Heart right ventricle (tissue), 16 donors: ENCODE measurements around the gene EIF4EBP3. TPM values are rescaled to one million over a fixed set of nuclear protein-coding genes. Genes with fewer than 3 reads are reported as not detected.
"Not testable (repeated sequence)": the region's sequence is repeated elsewhere in the genome, so short reads cannot be mapped to it uniquely, and the experiment has no call there.

Experiments used
- ATAC-seq, 8 donors: fragments of 200-7000 bp; cut with Tn5 transposase; one replicate each; pipeline ENCODE4 v1.9.1; 2020; ENCODE audit warnings: mild to moderate bottlenecking in 8 of 8, moderate library complexity in 8 of 8, moderate number of reproducible peaks in 1 of 8
- DNase-seq, 2 donors: peaks; one replicate each; pipeline ENCODE4 v3.0.0-alpha.2; 2020
- H3K27ac ChIP-seq, 10 donors: fragments of 200-600 bp; sonication (generic) in 2 of 10; one replicate each; pipeline versions ENCODE4 v1.5.0 to v1.8.0; 2020 to 2022; ENCODE audit warnings: mild to moderate bottlenecking in 3 of 10
- H3K27me3 ChIP-seq, 7 donors: fragments of 200-600 bp; one replicate each; pipeline ENCODE4 v1.8.0; 2021 to 2022; ENCODE audit warnings: mild to moderate bottlenecking in 2 of 7
- H3K36me3 ChIP-seq, 9 donors: fragments of 200-600 bp; sonication (generic) in 1 of 9; one replicate each; pipeline versions ENCODE4 v1.5.0 to v1.8.0; 2020 to 2022; ENCODE audit warnings: mild to moderate bottlenecking in 2 of 9
- H3K4me1 ChIP-seq, 9 donors: fragments of 200-600 bp; sonication (generic) in 1 of 9; one replicate each; pipeline versions ENCODE4 v1.5.0 to v1.8.0; 2020 to 2022; ENCODE audit warnings: mild to moderate bottlenecking in 4 of 9
- H3K4me3 ChIP-seq, 10 donors: fragments of 200-600 bp; sonication (generic) in 2 of 10; one replicate each; pipeline versions ENCODE4 v1.5.0 to v1.8.0; 2020 to 2022; ENCODE audit warnings: mild to moderate bottlenecking in 7 of 10, moderate library complexity in 2 of 10
- H3K9me3 ChIP-seq, 11 donors: fragments of 200-600 bp in 10 of 11; sonication (generic) in 2 of 11; one replicate each; pipeline versions ENCODE4 v1.5.0 to v1.8.0; 2013 to 2022; ENCODE audit warnings: mild to moderate bottlenecking in 2 of 11, control low read depth in 1 of 11, moderate library complexity in 1 of 11
- CTCF ChIP-seq, 9 donors: fragments of 200-600 bp; sonication (generic) in 2 of 9; IDR thresholded peaks; one replicate each; pipeline versions ENCODE4 v1.5.0 to v1.8.0; 2021 to 2022; ENCODE audit warnings: antibody characterized with exemption in 9 of 9, mild to moderate bottlenecking in 5 of 9, moderate library complexity in 1 of 9
- WGBS, 2 donors: extraction: QIAGEN DNeasy Blood & Tissue Kit; methylation state at CpG; one replicate each; pipeline ENCODE4 v1.1.7; 2013; ENCODE audit warnings: inconsistent platforms in 1 of 2; 5-methylcytosine and 5-hydroxymethylcytosine counted together
- intact Hi-C, 10 donors: fragments of 100-400 bp; cut with DNase I; formaldehyde crosslinking; loops; one replicate each; pipeline versions ENCODE4 v1.11.1 to v1.14.2; 2022
- polyA plus RNA-seq, 2 donors: library from polyadenylated mRNA; stranded (reverse); fragments of 200-250 nt; gene quantifications; one replicate each; pipeline ENCODE4 v1.2.3, GENCODE V29; 2013
- total RNA-seq, 10 donors: library from RNA; stranded (reverse); fragmentation: NEBNext Ultra II Directional in 3 of 10; extraction: Animal tissue kit (Norgen Biotek cat#: 25700) in 3 of 10; gene quantifications; one replicate each; pipeline versions ENCODE4 v1.2.1 to v1.2.4, GENCODE V29; 2021 to 2023
- donor health status: Arrhythmogenic right ventricular cardiomyopathy.
- donor health status: ischemic (EF 13 %, LVEDD 7.1; RV severe dilation, severe dysfunction).
- donor health status: healthy with polysubstance abuse.
- donor health status: DM: no; HTN: yes; CAD: no.
- donor health status: DM: no; HTN: no; CAD: no.
- donor health status: ischemic (EF 25% LVEDD 6.9; RV normal size, moderate dysfunction).
- donor health status: ischemic (EF 25% LVEDD 5.7; RV mildly dilated, moderate dysfunction).
- donor health status: healthy.
- donor health status: DM: yes; HTN: yes; CAD: no.
- donor health status: Ischemic cardiomyopathy.
- donor health status: ischemic (EF 35%, LVEDD 5.7; RV mildly dilated, moderate dysfunction).
- donor health status: nonischemic (EF 11% LVEDD 7.7; RV severe dilation, severe dysfunction).
- donor health status: DM: yes; HTN: yes; CAD: no.
- donor health status: PGD.
- donor health status: ischemic (EF 29% LVEDD 5.4; RV normal size, mild dysfunction).
- donor health status: nonischemic (EF 23%, LVEDD 6.1; RV moderate dilation, normal function).

Gene EIF4EBP3
- total and polyA plus RNA-seq, 12 donors, result 9.2 to 46.1 (median 21.5) TPM

- ATAC-seq (peak in 2 of 8 donors; percentile 28 to 30), DNase-seq (no peak)
- no peaks in the 10 kb centered on the region for H3K36me3 ChIP-seq
- H3K9me3 ChIP-seq, result no peaks in the 10 kb centered on the region
- H3K27me3 ChIP-seq, result no peaks in the 10 kb centered on the region
- 78 to 86% methylated on average over 5 of the region's 5 CpGs for WGBS, 2 donors
- no peak for TF ChIP-seq CTCF (IDR thresholded peaks at IDR 0.05)
- intact Hi-C loops, result no loop called here
- H3K4me1 ChIP-seq, result peaks cover 0 to 66% (median 22%) of the 10 kb centered on the region in 9 donors
- peak overlapping the region in 1 of 10 donors; percentile 41 for H3K4me3 ChIP-seq
- H3K27ac ChIP-seq, result peak overlapping the region in 3 of 10 donors; percentile 15 to 86 (median 35)
Measured at GRCh38 chr5:140591747-140592372, 44.4 kb downstream of the EIF4EBP3 start.

- peak overlapping the region in 3 of 10 donors; percentile 13 to 25 (median 14) for H3K4me3 ChIP-seq
- DNase-seq, H3K9me3 ChIP-seq, intact Hi-C loops, ATAC-seq, H3K36me3 ChIP-seq, H3K27me3 ChIP-seq, H3K27ac ChIP-seq: not testable (repeated sequence)
- H3K4me1 ChIP-seq, result peaks cover 0 to 64% (median 22%) of the 10 kb centered on the region in 9 donors
- WGBS, 2 donors, result 35 to 53% methylated on average over 11 to 13 of the region's 14 CpGs
Measured at GRCh38 chr5:140593070-140593469, 45.6 kb downstream of the EIF4EBP3 start.

- peaks cover 0 to 53% (median 16%) of the 10 kb centered on the region in 9 donors for H3K4me1 ChIP-seq
- WGBS, 2 donors, result 76 to 78% methylated on average over 6 of the region's 6 CpGs
- intact Hi-C loops, result no loop called here
Measured at GRCh38 chr5:140594169-140594568, 46.7 kb downstream of the EIF4EBP3 start.

GRCh38 chr5:140595538-140596300 lies 48.3 kb downstream of the EIF4EBP3 start:
- WGBS, 2 donors, result 62 to 65% methylated on average over 5 of the region's 5 CpGs
- Histone ChIP-seq H3K36me3 (no peaks in the 10 kb centered on the region), H3K4me1 (peaks cover 0 to 39% (median 16%) of the 10 kb centered on the region in 9 donors), H3K9me3 (no peaks in the 10 kb centered on the region), H3K27me3 (no peaks in the 10 kb centered on the region), H3K27ac (peak overlapping the region in 7 of 10 donors; percentile 19 to 85 (median 54)), H3K4me3 (peak overlapping the region in 1 of 10 donors; percentile 13)
- no peak for TF ChIP-seq CTCF (IDR thresholded peaks at IDR 0.05)
- ATAC-seq, result peak; percentile 61 to 82 (median 77)
- intact Hi-C loops, result no loop called here
- peak in 1 of 2 donors; percentile 62 for DNase-seq

More at GRCh38 chr5:140594169-140594568, 46.7 kb downstream of the EIF4EBP3 start:
- no peak for DNase-seq
- no peak for TF ChIP-seq CTCF (IDR thresholded peaks at IDR 0.05)
- peak in 1 of 8 donors; percentile 24 for ATAC-seq
- Histone ChIP-seq H3K9me3 (no peaks in the 10 kb centered on the region), H3K27me3 (no peaks in the 10 kb centered on the region), H3K4me3 (no peak overlapping the region), H3K36me3 (no peaks in the 10 kb centered on the region), H3K27ac (peak overlapping the region in 2 of 10 donors; percentile 74 to 85)
